NB4 (cell line): ENCODE data around the gene ATIC.

Experiments
- DNase-seq: peaks from one replicate; pipeline ENCODE4 v3.0.0; 2010; ENCODE audit warnings: low read depth
- H3K4me3 ChIP-seq: one replicate; pipeline ENCODE4 v1.5.1; 2011; ENCODE audit warnings: mild to moderate bottlenecking, low read depth, low read length, moderate library complexity
- CTCF ChIP-seq: IDR thresholded peaks from one replicate; pipeline ENCODE4 v1.5.1; 2012; ENCODE audit warnings: low read depth, low read length
- MAX ChIP-seq: IDR thresholded peaks from 2 replicates; pipeline ENCODE4 v1.6.1; 2011; ENCODE audit warnings: low read depth, low read length
- MYC ChIP-seq: IDR thresholded peaks from 2 replicates; pipeline ENCODE4 v1.6.1; 2011; ENCODE audit warnings: low read depth, low read length
- POLR2A ChIP-seq: IDR thresholded peaks from 2 replicates; pipeline ENCODE4 v1.6.1; 2011; ENCODE audit warnings: mild to moderate bottlenecking; ENCODE audit not compliant: insufficient read length; ENCODE audit errors: extremely low read depth

The ATIC gene

GRCh38 chr2:215399067-215399716, 87.3 kb downstream of the ATIC start:
- no peak for DNase-seq
- H3K4me3 ChIP-seq, result no peak overlapping the region
- no peak for TF ChIP-seq MYC
- no peak for TF ChIP-seq CTCF
- no peak for TF ChIP-seq POLR2A
- no peak for TF ChIP-seq MAX
